Chondrocyte (in vitro differentiated cells): Measurements from ENCODE around the gene ZNF710. TPM values are rescaled to one million over a fixed set of nuclear protein-coding genes. Genes with fewer than 3 reads are reported as not detected.

ENCODE experiments used
- DNase-seq: peaks from one replicate; pipeline ENCODE4 v3.0.0; 2021; ENCODE audit warnings: mixed read lengths, low spot score
- H3K27ac Mint-ChIP-seq: one replicate; pipeline ENCODE4 v1.8.0; 2021; ENCODE audit warnings: mild to moderate bottlenecking, moderate library complexity, mixed read lengths; ENCODE audit not compliant: unreplicated experiment
- H3K27me3 Mint-ChIP-seq: 2 replicates; pipeline ENCODE4 v1.8.0; 2021; ENCODE audit warnings: low read depth, mixed read lengths
- H3K36me3 Mint-ChIP-seq: 2 replicates; pipeline ENCODE4 v1.8.0; 2021; ENCODE audit warnings: low read depth, mixed read lengths
- H3K4me1 Mint-ChIP-seq: 2 replicates; pipeline ENCODE4 v1.8.0; 2021; ENCODE audit warnings: low read depth, mild to moderate bottlenecking, mixed read lengths
- H3K4me3 Mint-ChIP-seq: one replicate; pipeline ENCODE4 v1.8.0; 2021; ENCODE audit warnings: mild to moderate bottlenecking, moderate library complexity, mixed read lengths; ENCODE audit not compliant: unreplicated experiment
- H3K9me3 Mint-ChIP-seq: 2 replicates; pipeline ENCODE4 v1.8.0; 2021; ENCODE audit warnings: low read depth, mixed read lengths
- total RNA-seq: library from RNA; stranded (reverse); gene quantifications from 3 replicates; pipeline ENCODE4 v1.2.1, GENCODE V29; 2021
- TF ChIP-seq, protein P1 (sequence below): fragments of 200-600 bp; sonication (generic); IDR thresholded peaks from 2 replicates; pipeline ENCODE4 v1.5.0; 2021; ENCODE audit warnings: antibody characterized with exemption, mild to moderate bottlenecking, moderate library complexity

The ZNF710 gene
- total RNA-seq, 1 donor from 2014 or later: 12.9 TPM

DNA sequence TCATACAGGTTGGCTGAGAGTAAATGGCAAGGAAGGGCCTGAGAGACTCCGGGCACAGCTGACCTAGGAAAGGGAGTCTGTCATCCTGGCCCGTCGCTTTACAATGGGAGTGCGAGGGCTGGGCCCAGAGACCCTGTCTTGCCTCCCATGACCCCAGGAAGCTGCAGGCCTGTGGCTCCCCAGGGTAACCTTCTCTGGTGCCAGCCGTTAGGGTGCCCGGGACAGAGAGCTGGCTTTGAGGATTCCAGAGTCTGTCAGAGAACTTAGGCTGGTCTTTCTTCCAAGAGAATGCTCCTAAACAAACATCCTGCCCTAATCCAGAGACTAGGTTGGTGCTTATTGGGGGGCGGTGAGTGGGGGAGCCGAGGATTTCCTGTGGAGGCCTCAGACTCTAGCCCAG lies 18.5 kb downstream of the ZNF710 start:
- TF ChIP-seq, protein P1, sequence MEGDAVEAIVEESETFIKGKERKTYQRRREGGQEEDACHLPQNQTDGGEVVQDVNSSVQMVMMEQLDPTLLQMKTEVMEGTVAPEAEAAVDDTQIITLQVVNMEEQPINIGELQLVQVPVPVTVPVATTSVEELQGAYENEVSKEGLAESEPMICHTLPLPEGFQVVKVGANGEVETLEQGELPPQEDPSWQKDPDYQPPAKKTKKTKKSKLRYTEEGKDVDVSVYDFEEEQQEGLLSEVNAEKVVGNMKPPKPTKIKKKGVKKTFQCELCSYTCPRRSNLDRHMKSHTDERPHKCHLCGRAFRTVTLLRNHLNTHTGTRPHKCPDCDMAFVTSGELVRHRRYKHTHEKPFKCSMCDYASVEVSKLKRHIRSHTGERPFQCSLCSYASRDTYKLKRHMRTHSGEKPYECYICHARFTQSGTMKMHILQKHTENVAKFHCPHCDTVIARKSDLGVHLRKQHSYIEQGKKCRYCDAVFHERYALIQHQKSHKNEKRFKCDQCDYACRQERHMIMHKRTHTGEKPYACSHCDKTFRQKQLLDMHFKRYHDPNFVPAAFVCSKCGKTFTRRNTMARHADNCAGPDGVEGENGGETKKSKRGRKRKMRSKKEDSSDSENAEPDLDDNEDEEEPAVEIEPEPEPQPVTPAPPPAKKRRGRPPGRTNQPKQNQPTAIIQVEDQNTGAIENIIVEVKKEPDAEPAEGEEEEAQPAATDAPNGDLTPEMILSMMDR: no peak
- Mint-ChIP-seq H3K27ac (no peak overlapping the region), H3K9me3 (no peaks in the 10 kb centered on the region), H3K27me3 (no peaks in the 10 kb centered on the region), H3K36me3 (no peaks in the 10 kb centered on the region), H3K4me3 (no peak overlapping the region), H3K4me1 (no peaks in the 10 kb centered on the region)
- DNase-seq: no peak

DNA sequence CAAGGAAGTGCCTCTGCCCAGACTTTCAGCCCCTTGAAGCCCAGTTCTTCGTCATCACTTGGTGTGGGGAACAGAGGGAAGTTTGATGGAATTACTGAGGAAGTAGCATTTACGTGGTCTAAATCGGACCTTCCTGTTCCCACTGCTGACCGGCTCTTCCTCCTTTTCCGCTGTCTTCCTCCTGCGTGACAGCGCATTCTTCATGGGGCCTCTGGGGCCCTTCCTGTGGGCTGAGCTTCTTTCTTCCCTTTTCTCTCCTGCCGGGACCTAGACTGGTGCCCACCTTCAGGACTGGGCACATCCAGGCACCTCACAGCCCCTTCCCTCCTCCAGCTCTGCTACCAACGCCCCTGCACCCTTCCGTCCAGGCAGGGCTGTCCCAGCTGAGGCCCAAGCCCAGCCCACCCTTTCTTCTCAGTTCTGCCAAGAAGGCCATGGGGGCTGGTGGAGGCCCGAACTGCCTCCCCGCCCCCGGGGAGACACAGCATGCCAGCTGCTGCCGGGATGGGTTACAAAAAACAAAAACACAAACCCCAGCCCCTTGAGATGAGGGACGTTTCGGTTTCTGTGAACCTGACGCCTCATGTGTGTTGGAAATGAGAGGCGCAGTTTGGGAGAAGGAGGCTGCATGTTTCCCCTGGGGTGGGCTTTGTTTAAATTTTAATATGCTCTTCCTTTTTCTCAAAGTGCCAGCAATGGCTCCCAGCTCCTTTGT lies 19.1 kb downstream of the ZNF710 start:
- no peak overlapping the region for H3K27ac Mint-ChIP-seq
- no peak overlapping the region for H3K4me3 Mint-ChIP-seq
- no peaks in the 10 kb centered on the region for H3K36me3 Mint-ChIP-seq
- no peak for DNase-seq
- H3K9me3 Mint-ChIP-seq: no peaks in the 10 kb centered on the region
- no peaks in the 10 kb centered on the region for H3K4me1 Mint-ChIP-seq
- no peaks in the 10 kb centered on the region for H3K27me3 Mint-ChIP-seq
- TF ChIP-seq, protein P1: no peak

DNA sequence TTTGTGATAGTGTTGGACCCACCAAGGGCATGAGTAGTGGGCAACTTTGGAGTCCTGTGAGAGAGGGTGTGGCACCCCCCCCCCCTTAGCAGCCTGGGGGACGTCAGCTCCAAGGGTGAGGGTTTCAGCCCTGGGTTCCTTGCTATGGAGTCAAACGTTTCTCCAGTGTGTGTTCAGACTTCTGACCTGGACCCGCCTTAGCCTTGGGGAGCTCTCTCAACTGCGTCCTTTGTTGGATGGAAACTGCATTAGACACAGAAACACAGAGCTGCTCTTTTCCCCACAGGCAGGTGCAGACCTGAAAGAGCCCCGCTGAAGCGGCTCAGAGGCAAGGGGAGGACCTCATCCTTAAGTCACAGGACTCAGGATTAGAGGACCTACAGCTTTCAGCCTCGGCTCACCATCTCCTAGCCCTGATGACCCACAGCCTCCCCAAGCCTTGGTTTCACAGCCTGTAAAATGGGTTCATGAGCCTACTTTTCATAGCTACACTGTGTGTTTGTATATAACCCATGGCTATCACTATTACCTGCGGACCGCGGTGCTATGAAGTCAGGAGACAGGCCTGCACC lies 19.9 kb downstream of the ZNF710 start:
- no peak for DNase-seq
- H3K9me3 Mint-ChIP-seq: no peaks in the 10 kb centered on the region
- H3K4me1 Mint-ChIP-seq: no peaks in the 10 kb centered on the region
- no peaks in the 10 kb centered on the region for H3K27me3 Mint-ChIP-seq
- no peak overlapping the region for H3K27ac Mint-ChIP-seq
- no peaks in the 10 kb centered on the region for H3K36me3 Mint-ChIP-seq
- no peak overlapping the region for H3K4me3 Mint-ChIP-seq
- TF ChIP-seq, protein P1: no peak

DNA sequence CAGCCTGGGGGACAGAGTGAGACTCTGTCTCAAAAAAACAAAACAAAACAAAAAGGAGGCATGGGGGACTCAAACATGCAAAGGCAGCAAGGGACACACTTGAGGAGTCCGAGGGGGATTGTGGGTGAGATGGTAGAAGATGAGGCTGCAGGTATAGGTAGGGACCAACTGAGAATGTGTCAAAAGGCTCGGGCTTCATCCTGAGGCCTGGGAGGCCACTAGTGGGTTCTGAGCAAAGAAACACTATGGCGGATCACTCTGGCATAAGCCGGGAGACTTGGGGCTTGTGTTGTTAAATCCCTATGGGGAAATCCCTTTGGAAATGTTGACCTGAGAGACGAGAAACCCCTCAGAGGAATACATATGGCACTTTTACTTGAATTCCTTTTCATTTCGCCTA lies 21.2 kb downstream of the ZNF710 start:
- H3K9me3 Mint-ChIP-seq: no peaks in the 10 kb centered on the region
- H3K27ac Mint-ChIP-seq: no peak overlapping the region
- H3K4me1 Mint-ChIP-seq: no peaks in the 10 kb centered on the region
- no peaks in the 10 kb centered on the region for H3K27me3 Mint-ChIP-seq
- no peaks in the 10 kb centered on the region for H3K36me3 Mint-ChIP-seq
- H3K4me3 Mint-ChIP-seq: no peak overlapping the region
- no peak for DNase-seq
- TF ChIP-seq, protein P1: no peak

DNA sequence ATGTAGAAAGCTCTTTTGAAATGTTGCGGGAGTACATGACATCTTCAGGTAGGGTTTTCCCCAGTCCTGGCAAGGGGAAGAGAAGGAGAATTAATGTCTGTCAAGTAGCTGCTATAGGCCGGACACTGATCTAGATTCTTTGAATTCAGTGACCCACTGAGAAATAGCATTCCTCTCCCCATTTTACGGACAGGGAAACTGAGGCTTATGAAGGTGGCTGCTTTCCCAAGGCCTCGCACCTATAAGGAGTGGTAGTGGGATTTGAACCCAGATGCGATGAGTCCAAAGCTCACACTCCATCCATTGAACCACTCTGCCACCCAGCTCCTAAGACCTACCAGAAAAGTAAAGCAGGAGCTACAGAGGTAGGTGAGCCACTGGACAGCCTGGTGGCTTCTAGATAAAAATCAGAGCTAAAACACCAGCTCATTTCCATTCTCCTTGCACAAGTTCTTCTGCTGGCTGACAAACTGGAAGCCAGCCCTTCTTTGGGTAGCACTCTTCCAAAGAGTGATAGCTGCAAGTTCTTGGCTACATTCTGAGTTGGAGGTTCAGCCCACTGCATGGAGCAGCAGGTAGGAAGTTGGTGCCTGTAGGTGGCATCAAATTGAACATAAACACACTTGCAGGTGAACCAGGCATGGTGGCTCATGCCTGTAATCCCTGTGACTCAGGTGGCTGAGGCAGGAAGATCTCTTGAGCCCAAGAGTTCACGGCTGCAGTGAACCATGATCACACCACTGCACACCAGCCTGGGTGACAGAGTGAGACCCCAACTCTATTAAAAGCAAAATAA lies 22.0 kb downstream of the ZNF710 start:
- DNase-seq: no peak
- Mint-ChIP-seq H3K27me3 (no peaks in the 10 kb centered on the region), H3K27ac (no peak overlapping the region), H3K4me3 (no peak overlapping the region), H3K9me3 (no peaks in the 10 kb centered on the region), H3K36me3 (no peaks in the 10 kb centered on the region), H3K4me1 (no peaks in the 10 kb centered on the region)
- TF ChIP-seq, protein P1: no peak
